Adrenal gland (tissue), 12 donors: ENCODE measurements around the gene CDK14. TPM values are rescaled to one million over a fixed set of nuclear protein-coding genes. Genes with fewer than 3 reads are reported as not detected.

ENCODE experiments used
- DNase-seq, 7 donors: peaks; one replicate each; pipeline ENCODE4 v3.0.0-alpha.2; 2019 to 2020
- H3K27ac ChIP-seq, 5 donors: fragments of 200-600 bp; sonication (generic) in 4 of 5; 1 replicate in 3 of 5; 2 replicates in 2 of 5; pipeline versions ENCODE4 v1.5.1 to v1.8.0; 2016 to 2020; ENCODE audit warnings: mild to moderate bottlenecking in 1 of 5
- H3K27me3 ChIP-seq: fragments of 200-600 bp; 2 replicates; pipeline ENCODE4 v1.8.0; 2021
- H3K36me3 ChIP-seq, 2 donors: fragments of 200-600 bp; replicated peaks in 1 of 2; 1 replicate in 1 of 2; 2 replicates in 1 of 2; pipeline versions ENCODE4 v1.5.1 to v1.8.0; 2018 to 2022
- H3K4me1 ChIP-seq, 2 donors: fragments of 200-600 bp; replicated peaks in 1 of 2; 1 replicate in 1 of 2; 2 replicates in 1 of 2; pipeline versions ENCODE4 v1.5.1 to v1.8.0; 2018 to 2021
- H3K4me3 ChIP-seq, 4 donors: fragments of 200-600 bp; sonication (generic) in 3 of 4; one replicate each; pipeline ENCODE4 v1.5.1; 2016 to 2018
- H3K9me3 ChIP-seq, 3 donors: fragments of 200-600 bp; sonication (generic) in 1 of 3; replicated peaks in 1 of 3; 1 replicate in 2 of 3; 2 replicates in 1 of 3; pipeline versions ENCODE4 v1.5.1 to v1.8.0; 2016 to 2021
- POLR2A ChIP-seq, 2 donors: fragments of 450-650 bp; IDR thresholded peaks; one replicate each; pipeline ENCODE4 v1.6.1; 2017; ENCODE audit warnings: antibody characterized with exemption in 2 of 2, mild to moderate bottlenecking in 2 of 2, moderate library complexity in 1 of 2
- WGBS, 4 donors: extraction: QIAGEN DNeasy Blood & Tissue Kit in 2 of 4; methylation state at CpG; one replicate each; pipeline versions ENCODE4 v1.1.5 to v1.1.7; 2013 to 2017; 5-methylcytosine and 5-hydroxymethylcytosine counted together
- intact Hi-C, 2 donors: fragments of 100-400 bp; cut with DNase I; formaldehyde crosslinking; loops; one replicate each; pipeline versions ENCODE4 v1.14.1 to v1.15.0; 2022 to 2023
- polyA plus RNA-seq, 3 donors: library from polyadenylated mRNA; stranded (reverse); fragments of 200-250 nt in 2 of 3; fragments of 350-450 nt in 1 of 3; fragmentation: Illumina TruSeq in 1 of 3; extraction: RNeasy Lipid Tissue Mini Kit (QIAGEN cat#74804) in 1 of 3; gene quantifications; one replicate each; pipeline ENCODE4 v1.2.3, GENCODE V29; 2013 to 2014
- total RNA-seq, 9 donors: library from RNA; depleted of rRNA in 4 of 9; stranded (reverse); fragments of >200 nt in 4 of 9; fragments of 120-200 nt in 1 of 9; fragmentation: NEBNext Ultra II Directional in 1 of 9; extraction: Animal tissue kit (Norgen Biotek cat#: 25700) in 1 of 9; gene quantifications; one replicate each; pipeline versions ENCODE4 v1.1.0 to v1.2.4, GENCODE V29; 2013 to 2023
- TF ChIP-seq, protein P1 (sequence below), 6 experiments: fragments of 450-650 bp in 4 of 6; fragments of 200-600 bp in 2 of 6; sonication (generic) in 1 of 6; IDR thresholded peaks; 1 replicate in 5 of 6; 2 replicates in 1 of 6; pipeline versions ENCODE4 v1.5.1 to v1.8.0; 2016 to 2021; ENCODE audit warnings: antibody characterized with exemption in 6 of 6, mild to moderate bottlenecking in 2 of 6, moderate library complexity in 1 of 6
- donor health status: healthy with polysubstance abuse.
- donor health status: Bipolar disorder and iron deficiency.
- donor health status: DM: yes; HTN: yes; CAD: no.
- donor health status: DM: no; HTN: no; CAD: no.
- donor health status: DM: no; HTN: no; CAD: no.
- donor health status: DM: yes; HTN: yes; CAD: no.

Gene CDK14
- total and polyA plus RNA-seq, 12 donors: 1.9 to 14.5 (median 7.6) TPM

DNA sequence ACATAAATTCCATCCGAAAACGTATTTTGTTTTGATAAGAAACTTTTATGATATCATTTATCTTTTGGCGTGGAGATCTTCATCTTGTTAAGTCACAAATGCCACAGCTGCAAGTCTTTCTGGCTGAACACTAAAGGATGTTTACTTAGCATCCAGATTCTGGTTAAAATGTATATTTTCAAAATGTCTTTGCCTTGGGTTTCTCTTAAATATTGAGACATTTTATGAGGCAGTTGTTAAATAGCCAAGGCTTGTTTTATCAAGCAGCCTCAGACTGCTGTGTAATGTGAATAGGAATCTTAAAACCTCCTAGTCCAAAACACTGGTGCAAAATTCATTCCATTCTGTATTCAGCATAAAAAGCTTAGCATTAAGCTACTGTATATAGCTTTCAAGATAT is 531.8 kb downstream of the CDK14 start:
- no peak for DNase-seq
- Histone ChIP-seq H3K27ac (no peak overlapping the region), H3K27me3 (no peaks in the 10 kb centered on the region), H3K4me1 (no peaks in the 10 kb centered on the region), H3K4me3 (no peak overlapping the region), H3K9me3 (no peaks in the 10 kb centered on the region), H3K36me3 (no peaks in the 10 kb centered on the region)
- TF ChIP-seq, protein P1, sequence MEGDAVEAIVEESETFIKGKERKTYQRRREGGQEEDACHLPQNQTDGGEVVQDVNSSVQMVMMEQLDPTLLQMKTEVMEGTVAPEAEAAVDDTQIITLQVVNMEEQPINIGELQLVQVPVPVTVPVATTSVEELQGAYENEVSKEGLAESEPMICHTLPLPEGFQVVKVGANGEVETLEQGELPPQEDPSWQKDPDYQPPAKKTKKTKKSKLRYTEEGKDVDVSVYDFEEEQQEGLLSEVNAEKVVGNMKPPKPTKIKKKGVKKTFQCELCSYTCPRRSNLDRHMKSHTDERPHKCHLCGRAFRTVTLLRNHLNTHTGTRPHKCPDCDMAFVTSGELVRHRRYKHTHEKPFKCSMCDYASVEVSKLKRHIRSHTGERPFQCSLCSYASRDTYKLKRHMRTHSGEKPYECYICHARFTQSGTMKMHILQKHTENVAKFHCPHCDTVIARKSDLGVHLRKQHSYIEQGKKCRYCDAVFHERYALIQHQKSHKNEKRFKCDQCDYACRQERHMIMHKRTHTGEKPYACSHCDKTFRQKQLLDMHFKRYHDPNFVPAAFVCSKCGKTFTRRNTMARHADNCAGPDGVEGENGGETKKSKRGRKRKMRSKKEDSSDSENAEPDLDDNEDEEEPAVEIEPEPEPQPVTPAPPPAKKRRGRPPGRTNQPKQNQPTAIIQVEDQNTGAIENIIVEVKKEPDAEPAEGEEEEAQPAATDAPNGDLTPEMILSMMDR (IDR thresholded peaks at IDR 0.05): no peak
- no peak for TF ChIP-seq POLR2A (IDR thresholded peaks at IDR 0.05)
- intact Hi-C loops: no loop called here
- WGBS, 4 donors: 47 to 53% (median 51%) methylated on average over 3 of the region's 3 CpGs

DNA sequence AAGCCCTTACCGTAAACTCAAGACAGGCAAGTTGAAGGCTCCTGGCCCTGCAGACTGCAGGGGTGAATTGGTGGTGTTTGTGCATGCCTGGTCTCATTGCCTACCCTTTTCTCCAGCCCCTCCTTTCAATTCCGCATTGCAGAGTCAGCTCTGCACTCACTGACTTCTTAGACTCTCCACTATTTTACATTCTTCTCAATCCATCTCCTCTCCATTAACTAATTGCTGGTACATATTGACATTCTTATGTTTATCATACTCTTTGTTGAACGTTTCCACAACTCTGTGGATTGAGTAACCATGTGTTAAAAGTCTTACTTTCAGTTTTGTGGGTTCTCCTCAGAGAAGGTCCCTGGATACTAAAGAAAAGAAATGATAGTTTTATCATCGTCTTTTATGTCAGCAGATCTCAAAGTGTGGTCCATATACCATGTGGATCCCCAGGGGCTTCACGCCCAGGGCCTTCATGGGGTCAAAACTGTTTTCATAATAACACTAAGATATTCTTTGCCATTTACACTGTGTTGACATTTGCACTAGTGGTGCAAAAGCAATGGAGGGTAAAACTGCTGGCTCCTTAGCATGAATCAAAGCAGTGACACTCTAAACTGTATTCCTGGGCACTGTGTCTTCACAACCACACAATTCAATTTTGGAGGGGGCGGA is 532.7 kb downstream of the CDK14 start:
- H3K9me3 ChIP-seq: no peaks in the 10 kb centered on the region
- H3K4me3 ChIP-seq: no peak overlapping the region
- TF ChIP-seq, protein P1 (IDR thresholded peaks at IDR 0.05): no peak
- no peak for TF ChIP-seq POLR2A (IDR thresholded peaks at IDR 0.05)
- H3K27me3 ChIP-seq: no peaks in the 10 kb centered on the region
- 68 to 74% (median 72%) methylated on average over 6 of the region's 6 CpGs for WGBS, 4 donors
- intact Hi-C loops: no loop called here
- H3K27ac ChIP-seq: no peak overlapping the region
- H3K36me3 ChIP-seq: no peaks in the 10 kb centered on the region
- no peak for DNase-seq
- H3K4me1 ChIP-seq: no peaks in the 10 kb centered on the region

DNA sequence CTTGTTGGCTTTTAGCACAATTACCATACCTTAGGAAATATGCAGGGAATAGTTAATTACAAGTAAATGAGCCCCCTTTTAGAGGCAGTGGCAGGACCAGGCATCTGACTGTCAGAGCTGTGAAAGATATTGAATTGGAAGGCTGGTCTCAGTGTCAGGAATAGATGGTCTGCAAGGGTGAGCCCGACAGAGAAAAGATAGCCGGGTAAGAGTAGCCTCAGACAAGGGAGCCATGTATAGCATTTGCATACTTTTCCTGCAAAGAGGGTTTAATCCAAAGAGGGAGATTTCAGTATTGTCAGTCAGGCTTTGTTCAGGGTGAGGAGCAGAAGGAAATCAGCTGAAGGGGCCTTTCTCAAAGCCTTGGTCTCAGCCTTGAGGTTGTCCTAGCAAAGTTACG is 539.2 kb downstream of the CDK14 start:
- intact Hi-C loops: no loop called here
- Histone ChIP-seq H3K27me3 (no peaks in the 10 kb centered on the region), H3K4me1 (no peaks in the 10 kb centered on the region), H3K27ac (no peak overlapping the region), H3K36me3 (no peaks in the 10 kb centered on the region), H3K9me3 (no peaks in the 10 kb centered on the region), H3K4me3 (no peak overlapping the region)
- WGBS, 4 donors: 76 to 93% (median 84%) methylated on average over 3 of the region's 3 CpGs
- TF ChIP-seq POLR2A (IDR thresholded peaks at IDR 0.05): no peak
- TF ChIP-seq, protein P1 (IDR thresholded peaks at IDR 0.05): no peak
- no peak for DNase-seq

DNA sequence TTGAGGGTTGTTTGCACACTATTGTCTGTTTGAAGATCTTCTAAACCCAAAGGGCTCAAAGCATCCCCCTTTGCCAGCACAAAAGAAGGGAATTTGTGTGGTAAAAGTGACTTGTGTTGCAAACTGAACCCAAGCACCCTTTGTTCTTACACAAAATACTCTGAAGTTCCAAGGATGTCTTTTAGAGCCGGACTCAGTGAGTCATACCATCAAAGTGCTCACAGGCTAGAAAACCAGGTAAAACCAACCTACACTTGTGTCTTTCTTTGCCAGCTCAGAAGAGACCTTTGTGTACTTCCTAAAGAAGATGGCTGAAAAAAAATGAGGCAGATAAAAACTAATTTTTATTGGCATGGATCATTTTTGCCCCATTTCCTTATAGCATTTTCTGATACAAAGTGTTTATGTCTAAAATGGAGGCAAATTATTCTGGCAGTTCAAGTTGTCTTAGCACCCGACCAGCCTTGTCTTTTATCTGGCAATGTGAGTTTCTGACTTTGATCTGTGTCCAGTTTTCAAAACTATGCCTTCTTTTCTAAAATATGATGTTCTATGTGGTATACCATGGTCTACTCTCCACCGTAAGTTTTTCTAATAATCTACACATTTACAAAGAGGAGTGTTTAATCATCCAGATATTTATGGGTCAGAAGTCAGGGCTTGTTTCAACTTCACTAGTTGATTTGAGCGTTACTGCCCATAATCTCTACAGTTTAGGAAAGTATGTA is 539.7 kb downstream of the CDK14 start:
- no peaks in the 10 kb centered on the region for H3K36me3 ChIP-seq
- intact Hi-C loops: no loop called here
- DNase-seq: no peak
- no peaks in the 10 kb centered on the region for H3K27me3 ChIP-seq
- no peak for TF ChIP-seq POLR2A (IDR thresholded peaks at IDR 0.05)
- TF ChIP-seq, protein P1 (IDR thresholded peaks at IDR 0.05): no peak
- no peak overlapping the region for H3K27ac ChIP-seq
- 58 to 80% (median 69%) methylated on average over 4 of the region's 4 CpGs for WGBS, 4 donors
- H3K4me3 ChIP-seq: no peak overlapping the region
- no peaks in the 10 kb centered on the region for H3K9me3 ChIP-seq
- H3K4me1 ChIP-seq: no peaks in the 10 kb centered on the region
